Stimulated activated effector memory CD8-positive, alpha-beta T cell treated with anti-CD3 and anti-CD28 coated beads, Interleukin-12 subunit alpha, Interleukin-12 subunit beta, amount 100 ng/mL, for 72 hours (primary cell): Measurements from ENCODE around the gene IFNE.

Experiments used
- ATAC-seq: fragments of 150-1000 bp; cut with Tn5 transposase; 2 replicates; pipeline ENCODE4 v1.10.0; 2021
- DNase-seq, 2 donors: peaks; one replicate each; pipeline ENCODE4 v3.0.0; 2021 to 2022; ENCODE audit warnings: low spot score in 2 of 2
- H3K27ac Mint-ChIP-seq: one replicate; pipeline ENCODE4 v1.8.0; 2022; ENCODE audit warnings: mild to moderate bottlenecking, mixed read lengths
- H3K36me3 Mint-ChIP-seq: one replicate; pipeline ENCODE4 v1.8.0; 2022; ENCODE audit warnings: mild to moderate bottlenecking, mixed read lengths
- H3K4me1 Mint-ChIP-seq: one replicate; pipeline ENCODE4 v1.8.0; 2022; ENCODE audit warnings: mixed read lengths
- H3K4me3 Mint-ChIP-seq: one replicate; pipeline ENCODE4 v1.8.0; 2022; ENCODE audit warnings: mild to moderate bottlenecking, mixed read lengths
- H3K9me3 Mint-ChIP-seq: one replicate; pipeline ENCODE4 v1.8.0; 2022; ENCODE audit warnings: mixed read lengths

The IFNE gene

GRCh38 chr9:21482213-21482612 lies at the start of gene IFNE:
TSS of gene IFNE (minus strand) at chr9:21482313. CDS start at chr9:21481694, 619 bp downstream.
- no peak within 1 kb of the TSS for H3K4me3 Mint-ChIP-seq
- no peak within 1 kb of the TSS for H3K27ac Mint-ChIP-seq
- peaks cover 12% of the 10 kb centered on the region for H3K9me3 Mint-ChIP-seq
- DNase-seq (no peak), ATAC-seq (no peak)
- H3K36me3 Mint-ChIP-seq, result no peaks in the 10 kb centered on the region
- no peaks in the 10 kb centered on the region for H3K4me1 Mint-ChIP-seq

GRCh38 chr9:21528123-21528808 lies 46.2 kb upstream of the IFNE start:
- no peaks in the 10 kb centered on the region for H3K9me3 Mint-ChIP-seq
- DNase-seq, result no peak

GRCh38 chr9:21527579-21527978 lies 45.5 kb upstream of the IFNE start:
- Mint-ChIP-seq H3K36me3 (no peaks in the 10 kb centered on the region), H3K9me3 (no peaks in the 10 kb centered on the region), H3K4me3 (no peak overlapping the region), H3K4me1 (peaks cover 5% of the 10 kb centered on the region), H3K27ac (no peak overlapping the region)
- ATAC-seq, result no peak
- DNase-seq, result no peak

More at GRCh38 chr9:21528123-21528808, 46.2 kb upstream of the IFNE start:
- peaks cover 5% of the 10 kb centered on the region for H3K4me1 Mint-ChIP-seq
- no peaks in the 10 kb centered on the region for H3K36me3 Mint-ChIP-seq
- no peak overlapping the region for H3K27ac Mint-ChIP-seq
- H3K4me3 Mint-ChIP-seq, result no peak overlapping the region
- ATAC-seq, result no peak

- no peaks in the 10 kb centered on the region for H3K36me3 Mint-ChIP-seq
These were observed 43.1 kb upstream of the IFNE start for GRCh38 chr9:21525174-21525573.

GRCh38 chr9:21524099-21524830 lies 42.2 kb upstream of the IFNE start:
- Mint-ChIP-seq H3K36me3 (no peaks in the 10 kb centered on the region), H3K27ac (no peak overlapping the region), H3K4me1 (peaks cover 5% of the 10 kb centered on the region), H3K4me3 (no peak overlapping the region), H3K9me3 (no peaks in the 10 kb centered on the region)
- DNase-seq (no peak), ATAC-seq (no peak)

More at GRCh38 chr9:21525174-21525573, 43.1 kb upstream of the IFNE start:
- H3K27ac Mint-ChIP-seq, result no peak overlapping the region
- no peaks in the 10 kb centered on the region for H3K9me3 Mint-ChIP-seq
- ATAC-seq (no peak), DNase-seq (no peak)
- peaks cover 5% of the 10 kb centered on the region for H3K4me1 Mint-ChIP-seq
- H3K4me3 Mint-ChIP-seq, result no peak overlapping the region

- no peak overlapping the region for H3K4me3 Mint-ChIP-seq
- DNase-seq (no peak), ATAC-seq (no peak)
- H3K36me3 Mint-ChIP-seq, result no peaks in the 10 kb centered on the region
- H3K27ac Mint-ChIP-seq, result no peak overlapping the region
- peaks cover 5% of the 10 kb centered on the region for H3K4me1 Mint-ChIP-seq
- H3K9me3 Mint-ChIP-seq, result no peaks in the 10 kb centered on the region
These were observed 41.2 kb upstream of the IFNE start for GRCh38 chr9:21523021-21524014.

- Mint-ChIP-seq H3K4me1 (no peaks in the 10 kb centered on the region), H3K4me3 (no peak overlapping the region), H3K36me3 (no peaks in the 10 kb centered on the region), H3K9me3 (no peaks in the 10 kb centered on the region), H3K27ac (no peak overlapping the region)
- DNase-seq (no peak), ATAC-seq (no peak)
These were observed 40.2 kb upstream of the IFNE start for GRCh38 chr9:21522348-21522747.

- Mint-ChIP-seq H3K36me3 (no peaks in the 10 kb centered on the region), H3K4me3 (no peak overlapping the region), H3K4me1 (no peaks in the 10 kb centered on the region), H3K9me3 (no peaks in the 10 kb centered on the region), H3K27ac (no peak overlapping the region)
- ATAC-seq, result no peak
- DNase-seq, result no peak
These were observed 39.3 kb upstream of the IFNE start for GRCh38 chr9:21521448-21521847.

- Mint-ChIP-seq H3K4me3 (no peak overlapping the region), H3K36me3 (no peaks in the 10 kb centered on the region), H3K9me3 (no peaks in the 10 kb centered on the region), H3K4me1 (no peaks in the 10 kb centered on the region), H3K27ac (no peak overlapping the region)
- DNase-seq, result no peak
- ATAC-seq, result no peak
These were observed 38.6 kb upstream of the IFNE start for GRCh38 chr9:21520501-21521228.

GRCh38 chr9:21519855-21520434 lies 37.8 kb upstream of the IFNE start:
- no peak for DNase-seq
- no peak for ATAC-seq
- no peaks in the 10 kb centered on the region for H3K9me3 Mint-ChIP-seq
- no peak overlapping the region for H3K27ac Mint-ChIP-seq
- H3K4me3 Mint-ChIP-seq, result no peak overlapping the region
- no peaks in the 10 kb centered on the region for H3K36me3 Mint-ChIP-seq
- H3K4me1 Mint-ChIP-seq, result no peaks in the 10 kb centered on the region

GRCh38 chr9:21516796-21517195 lies 34.7 kb upstream of the IFNE start:
- H3K4me3 Mint-ChIP-seq, result no peak overlapping the region
- H3K27ac Mint-ChIP-seq, result no peak overlapping the region
- ATAC-seq (no peak), DNase-seq (no peak)
- H3K36me3 Mint-ChIP-seq, result no peaks in the 10 kb centered on the region
- H3K4me1 Mint-ChIP-seq, result no peaks in the 10 kb centered on the region
- H3K9me3 Mint-ChIP-seq, result no peaks in the 10 kb centered on the region

- no peak for DNase-seq
- no peak overlapping the region for H3K27ac Mint-ChIP-seq
- H3K4me1 Mint-ChIP-seq, result no peaks in the 10 kb centered on the region
- H3K9me3 Mint-ChIP-seq, result no peaks in the 10 kb centered on the region
- ATAC-seq, result no peak
- H3K36me3 Mint-ChIP-seq, result no peaks in the 10 kb centered on the region
- no peak overlapping the region for H3K4me3 Mint-ChIP-seq
These were observed 31.3 kb upstream of the IFNE start for GRCh38 chr9:21513431-21513830.

GRCh38 chr9:21510806-21511205 lies 28.7 kb upstream of the IFNE start:
- no peaks in the 10 kb centered on the region for H3K36me3 Mint-ChIP-seq
- H3K27ac Mint-ChIP-seq, result no peak overlapping the region
- no peaks in the 10 kb centered on the region for H3K4me1 Mint-ChIP-seq
- ATAC-seq (no peak), DNase-seq (no peak)
- H3K4me3 Mint-ChIP-seq, result no peak overlapping the region
- H3K9me3 Mint-ChIP-seq, result no peaks in the 10 kb centered on the region

- Mint-ChIP-seq H3K4me1 (no peaks in the 10 kb centered on the region), H3K27ac (no peak overlapping the region), H3K9me3 (no peaks in the 10 kb centered on the region), H3K36me3 (no peaks in the 10 kb centered on the region), H3K4me3 (no peak overlapping the region)
- ATAC-seq (no peak), DNase-seq (no peak)
These were observed 25.3 kb upstream of the IFNE start for GRCh38 chr9:21507483-21507790.
